ENCODE data around the gene DDX31.

DDX31 gene

DNA sequence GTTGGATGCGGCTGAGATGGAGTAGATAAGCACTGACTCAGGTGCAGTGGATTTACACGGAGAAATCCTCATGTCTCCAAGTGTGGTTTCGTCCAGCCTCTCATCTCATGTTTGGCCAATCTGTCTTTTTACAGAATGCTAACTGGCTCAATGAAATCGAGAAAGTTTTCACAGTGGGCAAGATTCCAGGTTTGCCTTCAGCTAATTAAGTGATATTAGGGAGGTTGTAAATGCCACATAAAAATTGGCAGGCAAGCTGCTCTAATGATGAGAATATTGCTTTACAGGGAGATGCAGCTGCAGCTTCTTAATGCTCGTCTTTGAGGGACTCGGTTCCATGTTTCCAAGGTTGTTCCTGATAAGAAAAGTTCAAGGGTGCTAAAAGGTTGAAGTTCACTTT is 63.7 kb downstream of the DDX31 start:
- no peak overlapping the region for H3K27ac ChIP-seq
- H3K4me3 ChIP-seq = no peak overlapping the region

DNA sequence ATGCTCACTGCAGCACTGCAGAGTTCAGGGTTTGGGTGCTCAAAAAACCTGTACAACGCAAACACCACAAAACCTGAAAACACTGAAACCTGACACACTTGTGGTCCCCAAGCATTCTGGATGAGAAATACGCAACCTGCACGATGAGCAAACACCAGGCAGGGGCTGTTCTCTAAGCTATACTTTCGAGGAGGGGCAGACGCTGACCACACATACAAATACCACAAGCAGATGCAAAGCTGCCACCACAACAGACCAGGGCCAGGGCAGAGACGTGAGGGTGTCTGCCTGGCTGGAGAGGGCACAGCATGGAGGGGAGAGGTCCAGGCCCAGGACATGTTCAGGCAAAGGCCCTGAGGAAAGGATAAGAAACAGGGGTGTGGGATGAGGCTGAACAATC is 64.4 kb downstream of the DDX31 start:
- no peak overlapping the region for H3K27ac ChIP-seq
- no peak overlapping the region for H3K4me3 ChIP-seq

DNA sequence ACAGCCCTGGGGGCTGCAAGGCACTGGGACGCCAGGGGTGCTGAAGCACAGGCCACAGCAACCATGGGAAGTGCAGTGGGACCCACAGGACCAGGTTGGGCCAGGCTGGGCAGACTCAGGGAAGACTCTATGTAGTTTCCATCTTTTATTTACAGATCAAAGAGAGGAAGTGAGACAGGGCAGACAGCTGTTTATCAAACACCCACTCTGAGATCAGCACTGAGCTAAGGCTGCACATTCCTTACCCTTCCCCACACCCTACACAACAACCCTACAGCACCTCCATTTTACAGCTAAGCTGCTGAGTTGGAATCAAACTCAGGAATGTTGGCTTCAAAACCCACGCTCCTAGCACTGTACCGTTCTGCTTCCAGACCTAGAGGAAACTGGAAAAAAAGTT is 67.6 kb downstream of the DDX31 start:
- Histone ChIP-seq H3K4me3 (no peak overlapping the region), H3K27ac (no peak overlapping the region)

DNA sequence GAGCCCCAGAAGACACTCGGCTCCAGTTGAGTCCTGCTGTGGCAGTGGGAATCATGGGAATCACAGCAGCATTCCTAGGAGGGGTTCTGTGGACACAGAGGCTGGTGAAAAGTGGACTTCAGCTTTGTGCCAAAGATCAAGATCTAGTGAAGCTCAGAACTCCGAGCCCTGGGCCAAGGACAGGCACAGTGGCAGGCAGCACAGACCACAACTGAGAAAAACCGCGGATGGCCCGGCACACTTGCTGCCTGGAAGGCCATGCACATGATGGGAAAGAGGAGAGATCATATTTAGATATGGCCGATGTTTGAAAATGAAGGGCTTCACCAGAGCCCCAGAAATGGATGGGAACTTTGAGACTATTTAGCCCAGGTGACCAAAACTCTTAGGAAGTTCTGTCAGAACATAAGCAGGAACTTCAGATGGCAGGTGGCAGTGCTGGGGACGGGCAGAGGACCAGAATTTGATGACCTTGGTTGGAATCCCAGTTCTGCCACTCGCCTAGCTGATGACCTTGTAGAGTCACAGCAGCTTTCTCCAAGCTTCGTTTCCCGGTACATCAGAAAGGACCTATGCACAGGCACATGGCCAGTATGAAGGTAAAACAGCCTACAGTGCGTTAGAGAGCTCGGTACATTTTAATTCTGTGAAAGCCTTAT is 69.3 kb downstream of the DDX31 start:
- Histone ChIP-seq H3K4me3 (no peak overlapping the region), H3K27ac (no peak overlapping the region)

DNA sequence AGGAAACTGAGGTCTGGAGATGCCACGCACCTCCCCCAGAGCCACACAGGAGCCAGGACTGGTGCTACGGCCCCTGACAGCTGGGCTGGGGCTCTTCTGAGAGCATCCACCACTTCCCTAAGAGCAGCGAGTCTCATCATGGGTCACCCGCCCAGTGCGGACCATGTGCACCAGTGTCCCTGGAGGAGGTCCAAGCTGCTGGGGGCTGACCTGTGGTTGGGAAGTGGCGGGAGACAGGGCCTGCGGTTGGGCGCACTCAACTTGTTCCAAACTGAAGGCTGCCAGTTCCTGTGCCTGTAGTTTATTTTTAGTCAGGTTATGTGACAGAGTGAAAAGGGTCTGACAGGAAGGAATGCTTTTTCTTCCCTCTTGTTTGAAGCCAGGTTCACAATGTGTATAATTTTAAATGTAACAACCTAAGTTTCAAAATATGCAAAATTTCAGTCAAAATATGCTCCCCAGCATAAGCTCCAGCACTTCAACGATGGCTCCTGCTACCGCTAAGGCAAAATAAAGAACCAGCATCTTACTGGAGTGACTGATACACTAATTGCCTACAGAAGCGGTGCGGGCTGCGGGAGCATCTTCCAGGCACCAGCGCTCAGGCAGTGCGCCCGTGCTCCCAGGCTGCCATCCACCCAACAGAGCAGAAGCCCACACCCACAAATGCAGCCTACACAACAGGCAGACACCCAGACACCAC is 72.6 kb downstream of the DDX31 start:
- Histone ChIP-seq H3K27ac (no peak overlapping the region), H3K4me3 (no peak overlapping the region)

- H3K27ac ChIP-seq = no peak overlapping the region
- H3K4me3 ChIP-seq = no peak overlapping the region
These were observed 73.6 kb downstream of the DDX31 start for GRCh38 chr9:132596200-132596599.

- Histone ChIP-seq H3K27ac (no peak overlapping the region), H3K4me3 (no peak overlapping the region)
These were observed 74.5 kb downstream of the DDX31 start for GRCh38 chr9:132595319-132595718.

- H3K27ac ChIP-seq = no peak overlapping the region
- H3K4me3 ChIP-seq = no peak overlapping the region
These were observed 75.4 kb downstream of the DDX31 start for GRCh38 chr9:132594412-132594811.

DNA sequence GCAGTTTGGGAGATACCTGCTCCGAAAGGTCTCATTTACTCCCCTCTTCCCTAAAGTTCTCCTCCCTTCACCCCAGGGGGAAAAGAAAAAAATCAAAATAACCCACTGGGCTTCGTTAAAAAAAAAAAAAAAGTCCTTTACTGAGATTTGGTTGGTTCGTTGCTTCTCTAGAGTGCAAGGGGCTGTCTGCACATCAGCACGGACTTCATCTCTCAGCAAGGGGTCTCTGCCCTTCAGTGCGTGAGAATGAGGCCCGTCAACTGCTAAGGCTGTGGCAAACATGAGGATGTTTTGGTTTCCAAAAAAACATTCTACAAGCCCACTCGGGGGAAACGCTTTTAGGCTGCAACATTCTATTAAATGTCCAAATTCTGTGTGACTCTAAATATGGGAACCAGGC is 77.3 kb downstream of the DDX31 start:
- H3K4me3 ChIP-seq = no peak overlapping the region
- no peak overlapping the region for H3K27ac ChIP-seq

GRCh38 chr9:132591751-132592314 is 78.0 kb downstream of the DDX31 start:
- Histone ChIP-seq H3K27ac (no peak overlapping the region), H3K4me3 (no peak overlapping the region)

DNA sequence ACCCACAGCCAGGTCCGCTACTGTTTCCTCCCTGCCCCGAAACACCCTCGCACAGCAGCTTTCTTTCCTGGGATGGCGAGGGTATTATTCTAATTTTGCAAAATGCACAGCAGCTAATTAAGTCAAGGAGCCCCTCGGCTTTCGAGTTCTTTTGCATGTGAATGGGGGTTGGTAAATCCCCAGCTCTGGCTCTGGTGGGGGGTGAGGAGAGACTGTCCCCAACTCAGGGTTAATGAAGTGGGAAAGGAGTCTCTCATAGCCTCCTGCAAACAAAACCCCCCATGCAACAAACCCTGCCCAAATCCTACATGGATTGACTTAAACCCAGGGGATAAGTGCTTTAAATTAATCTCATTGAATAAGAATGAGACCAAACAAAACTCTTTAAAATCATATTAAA is 78.5 kb downstream of the DDX31 start:
- Histone ChIP-seq H3K4me3 (no peak overlapping the region), H3K27ac (no peak overlapping the region)

DNA sequence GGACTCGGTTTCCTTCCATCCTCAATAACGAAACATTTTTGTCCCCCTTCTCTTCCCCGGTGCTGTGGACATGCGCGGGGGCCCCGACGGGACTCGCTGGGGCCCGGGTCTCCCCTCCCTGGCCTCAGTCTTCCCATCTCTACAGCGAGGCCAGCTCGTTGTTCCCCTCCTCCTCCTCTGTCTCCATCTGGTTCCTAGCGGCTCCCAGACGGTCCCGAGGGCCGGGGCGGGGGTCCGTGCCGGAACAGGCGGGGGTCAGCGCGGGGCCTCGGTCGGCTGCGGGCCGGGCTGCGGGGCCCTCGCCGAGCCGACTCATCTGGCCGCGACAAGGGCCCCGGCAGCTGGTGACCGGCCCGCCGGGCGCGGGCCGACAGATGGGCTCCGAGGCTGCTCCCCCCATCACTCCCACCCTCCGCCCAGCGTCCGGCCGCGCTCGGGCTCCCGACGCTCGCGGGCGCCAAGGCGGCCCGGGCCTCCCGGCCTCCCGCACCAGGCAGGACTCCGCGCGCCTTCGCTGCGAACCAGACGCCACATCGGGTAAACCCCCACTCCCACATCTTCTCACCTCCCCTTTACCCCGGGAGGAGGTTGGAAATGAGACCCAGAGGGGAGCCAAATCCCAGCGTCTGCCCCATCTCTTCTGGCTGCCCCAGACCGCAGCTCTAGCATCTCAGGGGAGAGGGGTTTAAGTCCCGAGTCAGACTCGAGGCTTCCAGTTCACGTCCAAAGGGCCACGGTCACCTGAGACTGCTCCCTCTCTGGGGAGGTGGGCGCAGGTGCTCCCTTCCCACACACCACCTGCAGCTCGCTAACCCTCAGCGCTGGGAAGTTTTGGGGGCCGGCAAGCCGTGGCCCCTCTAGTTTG is 79.2 kb downstream of the DDX31 start:
- no peak overlapping the region for H3K27ac ChIP-seq
- no peak overlapping the region for H3K4me3 ChIP-seq

- Histone ChIP-seq H3K4me3 (no peak overlapping the region), H3K27ac (no peak overlapping the region)
These were observed 79.8 kb downstream of the DDX31 start for GRCh38 chr9:132590037-132590317.

DNA sequence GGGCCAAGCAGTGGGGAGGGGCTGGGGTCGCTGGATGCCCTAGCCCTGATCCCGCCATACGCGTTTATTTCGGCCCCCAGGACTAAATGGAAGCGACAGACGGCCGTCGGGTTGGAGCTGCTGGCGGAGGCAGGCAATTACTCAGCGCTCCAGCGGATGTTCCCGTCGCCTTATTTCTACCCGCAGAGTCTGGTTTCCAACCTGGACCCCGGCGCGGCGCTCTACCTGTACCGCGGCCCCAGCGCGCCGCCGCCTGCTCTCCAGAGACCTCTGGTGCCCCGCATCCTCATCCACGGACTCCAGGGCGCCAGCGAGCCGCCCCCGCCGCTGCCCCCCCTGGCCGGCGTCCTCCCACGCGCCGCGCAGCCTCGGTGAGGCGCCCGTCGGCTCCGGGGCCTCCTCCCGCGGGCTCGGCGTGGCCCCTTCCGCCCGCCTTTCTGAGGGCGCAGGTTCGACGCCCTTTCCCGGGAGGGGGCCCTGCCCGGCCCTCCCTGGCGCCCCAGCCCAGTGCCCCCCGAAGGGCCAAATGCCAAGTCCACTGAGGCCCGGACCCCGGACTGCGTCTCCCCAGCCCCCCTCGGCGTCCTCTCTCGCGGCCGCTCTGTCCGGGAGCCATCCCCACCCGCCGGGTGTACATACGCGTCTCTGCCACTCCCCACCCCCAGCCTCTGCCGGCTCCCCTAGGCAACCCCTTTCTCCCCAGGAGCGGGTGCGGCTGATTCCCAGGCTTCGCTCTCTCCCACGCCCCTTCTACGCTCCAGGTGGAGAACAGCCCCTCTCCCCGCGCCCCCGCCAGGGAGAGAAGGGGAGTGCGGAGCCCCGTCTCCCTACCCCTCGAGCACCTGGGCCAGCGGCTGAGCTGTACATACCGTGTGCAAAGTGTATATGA is 80.4 kb downstream of the DDX31 start:
- Histone ChIP-seq H3K27ac (no peak overlapping the region), H3K4me3 (no peak overlapping the region)

GRCh38 chr9:132588501-132589147 is 81.2 kb downstream of the DDX31 start:
- no peak overlapping the region for H3K4me3 ChIP-seq
- no peak overlapping the region for H3K27ac ChIP-seq

DNA sequence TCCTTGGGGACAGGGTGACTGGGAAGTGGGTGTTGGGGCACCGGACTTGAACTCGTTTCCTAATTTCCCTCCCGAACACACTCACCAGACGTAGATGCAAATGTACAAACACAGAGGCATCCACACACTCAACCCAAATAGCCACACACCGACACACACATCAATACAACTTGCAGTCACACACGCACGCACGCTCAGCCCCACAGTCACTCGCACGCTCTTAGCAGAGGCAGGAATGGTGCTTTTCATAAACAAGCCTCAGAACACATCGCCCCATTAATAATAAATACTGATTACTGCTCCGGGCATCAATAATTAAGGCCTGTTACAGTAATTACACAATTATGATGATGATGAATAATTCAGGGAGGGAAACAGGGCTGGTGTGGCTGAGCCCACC is 81.7 kb downstream of the DDX31 start:
- H3K27ac ChIP-seq = no peak overlapping the region
- no peak overlapping the region for H3K4me3 ChIP-seq

- no peak overlapping the region for H3K27ac ChIP-seq
- no peak overlapping the region for H3K4me3 ChIP-seq
These were observed 82.2 kb downstream of the DDX31 start for GRCh38 chr9:132587592-132587955.

- H3K27ac ChIP-seq = no peak overlapping the region
- no peak overlapping the region for H3K4me3 ChIP-seq
These were observed 82.8 kb downstream of the DDX31 start for GRCh38 chr9:132586830-132587591.

Data from skin epidermis (tissue), 12 donors.